ENCODE data around the gene PTGES3L. TPM values are rescaled to one million over a fixed set of nuclear protein-coding genes. Genes with fewer than 3 reads are reported as not detected.

Gene PTGES3L
- total and polyA plus RNA-seq, 2 of the 13 experiments (the other 11 are each of a cell fraction or from before 2014, with no cell fraction given): 1.2 to 2.9 TPM

GRCh38 chr17:43024407-43025289, 44.8 kb upstream of the PTGES3L start, which contains the start of gene RND2 (continued):
- TF ChIP-seq ZNF317 (CRISPR knock-in tag; IDR thresholded peaks at IDR 0.05) (no peak), ZNF33A (CRISPR knock-in tag; IDR thresholded peaks at IDR 0.05; ENCODE audit: borderline replicate concordance) (0 out of 2 replicates have a peak, but pooled peaks have one; percentile 82), ZNF720 (CRISPR knock-in tag; IDR thresholded peaks at IDR 0.05) (no peak), SNAPC2 (CRISPR knock-in tag; IDR thresholded peaks at IDR 0.05) (no peak), HNRNPUL1 (IDR thresholded peaks at IDR 0.05; ENCODE audit: low read depth, low read length) (no peak), SOX5 (CRISPR knock-in tag; IDR thresholded peaks at IDR 0.05; ENCODE audit: borderline replicate concordance) (peak; percentile 56; the same call in 1 of the 2 replicates), ZNF407 (CRISPR knock-in tag; IDR thresholded peaks at IDR 0.05; ENCODE audit: not compliant biosample characterization) (no peak), ZNF335 (CRISPR knock-in tag; IDR thresholded peaks at IDR 0.05) (peak; percentile 55; the same call in 1 of the 2 replicates), CBFB (CRISPR knock-in tag; IDR thresholded peaks at IDR 0.05) (peak; percentile 55), NONO (IDR thresholded peaks at IDR 0.05) (no peak), NONO (CRISPR knock-in tag; conservative IDR thresholded peaks at IDR 0.05) (0 out of 2 replicates have a peak, but pooled peaks have one; percentile 23), GABPB1 (CRISPR knock-in tag; IDR thresholded peaks at IDR 0.05) (peak; percentile 49), ZBED4 (CRISPR knock-in tag; IDR thresholded peaks at IDR 0.05; ENCODE audit: borderline replicate concordance) (peak; percentile 47; the same call in 1 of the 2 replicates), SMAD1 (CRISPR knock-in tag; IDR thresholded peaks at IDR 0.05; ENCODE audit: borderline replicate concordance, low read depth) (no peak; the same call in 1 of the 2 replicates), BORCS8-MEF2B (CRISPR knock-in tag; IDR thresholded peaks at IDR 0.05) (no peak), TEAD3 (CRISPR knock-in tag; optimal IDR thresholded peaks at IDR 0.05; ENCODE audit: borderline replicate concordance) (peak; percentile 47), ZNF468 (CRISPR knock-in tag; IDR thresholded peaks at IDR 0.05) (0 out of 2 replicates have a peak, but pooled peaks have one; percentile 53)

Measured in HepG2 (cell line).